BLaER1 (cell line): ENCODE data around the gene POLR1G.
A peak's percentile ranks its signal among the peaks of the same experiment; 100 is the strongest.

Source experiments
- H3K27ac ChIP-seq: shearing (Covaris generic); formaldehyde crosslinking; 2 replicates; pipeline ENCODE4 v1.8.1; 2022
- H3K27me3 ChIP-seq: shearing (Covaris generic); formaldehyde crosslinking; 2 replicates; pipeline ENCODE4 v1.8.1; 2022
- H3K36me3 ChIP-seq: shearing (Covaris generic); formaldehyde crosslinking; 2 replicates; pipeline ENCODE4 v1.8.1; 2022
- H3K4me1 ChIP-seq: shearing (Covaris generic); formaldehyde crosslinking; 2 replicates; pipeline ENCODE4 v1.8.1; 2022
- H3K4me2 ChIP-seq: shearing (Covaris generic); formaldehyde crosslinking; 2 replicates; pipeline ENCODE4 v1.8.1; 2022
- H3K4me3 ChIP-seq: shearing (Covaris generic); formaldehyde crosslinking; 2 replicates; pipeline ENCODE4 v1.8.1; 2022
- H3K9ac ChIP-seq: shearing (Covaris generic); formaldehyde crosslinking; 2 replicates; pipeline ENCODE4 v1.8.1; 2022
- H3K9me3 ChIP-seq: shearing (Covaris generic); formaldehyde crosslinking; 2 replicates; pipeline ENCODE4 v1.8.1; 2022
- H4K20me1 ChIP-seq: shearing (Covaris generic); formaldehyde crosslinking; 2 replicates; pipeline ENCODE4 v1.8.1; 2022
- Cebpa-rat ChIP-seq: shearing (Covaris generic); IDR thresholded peaks from 2 replicates; pipeline ENCODE4 v1.8.1; 2022

The POLR1G gene

DNA sequence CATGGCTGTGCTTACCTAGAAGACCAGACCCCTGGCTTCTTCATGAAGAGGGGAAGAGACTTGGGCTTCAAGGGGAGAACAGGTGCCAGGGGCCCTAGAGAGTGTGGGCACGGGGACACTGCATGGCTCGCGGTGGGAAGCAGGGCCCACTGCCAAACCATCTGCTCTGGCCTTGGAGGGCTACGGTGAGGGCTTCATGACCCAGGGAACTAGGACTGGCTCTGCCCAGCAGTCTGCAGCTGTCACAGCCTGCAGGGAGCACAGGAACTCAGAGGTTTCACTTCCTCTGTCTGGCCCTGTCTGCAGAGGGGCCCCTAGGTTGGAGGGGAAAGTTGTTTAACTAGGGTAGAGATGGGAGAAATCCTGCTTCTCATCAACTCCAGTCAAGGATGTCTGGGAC is 13.0 kb downstream of the POLR1G start:
- peak overlapping the region; percentile 68 for H3K9ac ChIP-seq
- no peaks in the 10 kb centered on the region for H3K27me3 ChIP-seq
- peaks cover 16% of the 10 kb centered on the region for H4K20me1 ChIP-seq
- no peak for TF ChIP-seq Cebpa-rat
- H3K4me3 ChIP-seq = peak overlapping the region; percentile 50
- H3K36me3 ChIP-seq = peaks cover 48% of the 10 kb centered on the region
- H3K9me3 ChIP-seq = no peaks in the 10 kb centered on the region
- H3K4me1 ChIP-seq = peaks cover 96% of the 10 kb centered on the region
- H3K4me2 ChIP-seq = peak overlapping the region; percentile 93
- H3K27ac ChIP-seq = peak overlapping the region; percentile 86

DNA sequence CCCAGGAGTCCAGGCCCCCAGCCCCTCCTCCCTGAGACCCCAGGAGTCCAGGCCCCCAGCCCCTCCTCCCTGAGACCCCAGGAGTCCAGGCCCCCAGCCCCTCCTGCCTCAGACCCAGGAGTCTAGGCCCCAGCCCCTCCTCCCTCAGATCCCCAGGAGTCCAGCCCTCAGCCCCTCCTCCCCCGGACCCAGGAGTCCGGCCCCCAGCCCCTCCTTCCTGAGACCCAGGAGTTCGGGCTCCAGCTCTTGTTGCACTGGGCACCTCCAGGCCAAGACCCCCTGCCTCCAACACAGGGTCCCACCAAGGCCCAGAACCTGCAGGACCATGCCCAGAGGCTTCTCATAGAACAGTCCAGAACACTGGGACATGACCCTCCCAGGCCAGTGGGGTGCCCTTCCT is 13.5 kb downstream of the POLR1G start:
- H3K36me3 ChIP-seq = peaks cover 43% of the 10 kb centered on the region
- H3K9ac ChIP-seq = peak overlapping the region; percentile 65

DNA sequence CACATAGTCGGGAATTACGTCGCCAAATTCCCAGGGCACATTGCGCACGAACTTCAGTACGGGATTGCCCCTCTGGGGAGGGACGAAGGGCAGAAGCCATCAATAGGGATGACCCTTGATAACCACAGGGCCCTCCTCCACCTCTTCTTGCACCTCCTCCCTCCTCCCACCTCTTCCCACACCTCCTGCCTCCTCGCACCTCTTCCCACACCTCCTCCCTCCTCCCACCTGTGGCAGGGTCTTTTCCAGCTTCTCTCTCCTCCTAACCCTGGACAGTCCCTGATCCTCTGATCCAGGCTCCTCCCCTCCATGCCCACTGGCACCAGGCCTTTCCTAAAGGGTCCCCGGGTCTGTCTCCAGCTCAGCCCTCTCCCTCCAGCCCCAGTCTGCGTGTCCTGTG is 13.9 kb downstream of the POLR1G start:
- Histone ChIP-seq H3K9me3 (no peaks in the 10 kb centered on the region), H3K36me3 (peaks cover 41% of the 10 kb centered on the region), H3K4me1 (peaks cover 96% of the 10 kb centered on the region), H4K20me1 (peaks cover 16% of the 10 kb centered on the region), H3K27ac (peak overlapping the region; percentile 86), H3K9ac (peak overlapping the region; percentile 65), H3K27me3 (no peaks in the 10 kb centered on the region), H3K4me3 (peak overlapping the region; percentile 50; the same call in 1 of the 2 replicates), H3K4me2 (peak overlapping the region; percentile 93)
- TF ChIP-seq Cebpa-rat = no peak

More for the DNA sequence above, 13.5 kb downstream of the POLR1G start:
- Histone ChIP-seq H3K4me2 (peak overlapping the region; percentile 93), H4K20me1 (peaks cover 16% of the 10 kb centered on the region), H3K9me3 (no peaks in the 10 kb centered on the region), H3K27me3 (no peaks in the 10 kb centered on the region), H3K4me1 (peaks cover 96% of the 10 kb centered on the region), H3K27ac (peak overlapping the region; percentile 86), H3K4me3 (peak overlapping the region; percentile 50; the same call in 1 of the 2 replicates)
- TF ChIP-seq Cebpa-rat = no peak

DNA sequence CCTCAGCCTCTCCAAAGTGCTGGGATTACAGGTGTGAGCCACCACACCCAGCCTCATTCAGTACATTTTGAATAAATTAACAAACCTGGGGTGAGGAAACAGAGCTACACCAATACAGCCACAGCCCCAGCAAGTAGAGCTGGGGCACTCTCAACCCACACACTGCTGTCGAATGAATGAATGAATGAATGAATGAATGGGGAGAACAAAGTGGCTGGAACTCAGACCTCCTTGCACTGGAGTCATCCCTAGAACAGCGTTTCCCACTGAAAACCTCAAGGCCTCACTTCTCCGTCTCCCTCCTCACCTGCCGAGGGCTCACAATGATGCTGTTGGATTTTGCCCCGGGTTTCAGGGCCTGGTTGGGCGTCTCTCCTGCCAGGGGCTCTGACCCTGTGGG is 14.4 kb downstream of the POLR1G start:
- Histone ChIP-seq H3K27ac (peak overlapping the region; percentile 86), H4K20me1 (peaks cover 16% of the 10 kb centered on the region), H3K9ac (peak overlapping the region; percentile 65; the same call in 1 of the 2 replicates), H3K27me3 (no peaks in the 10 kb centered on the region), H3K4me1 (peaks cover 93% of the 10 kb centered on the region), H3K36me3 (peaks cover 36% of the 10 kb centered on the region), H3K4me2 (peak overlapping the region; percentile 93), H3K4me3 (no peak overlapping the region), H3K9me3 (no peaks in the 10 kb centered on the region)
- TF ChIP-seq Cebpa-rat = no peak

DNA sequence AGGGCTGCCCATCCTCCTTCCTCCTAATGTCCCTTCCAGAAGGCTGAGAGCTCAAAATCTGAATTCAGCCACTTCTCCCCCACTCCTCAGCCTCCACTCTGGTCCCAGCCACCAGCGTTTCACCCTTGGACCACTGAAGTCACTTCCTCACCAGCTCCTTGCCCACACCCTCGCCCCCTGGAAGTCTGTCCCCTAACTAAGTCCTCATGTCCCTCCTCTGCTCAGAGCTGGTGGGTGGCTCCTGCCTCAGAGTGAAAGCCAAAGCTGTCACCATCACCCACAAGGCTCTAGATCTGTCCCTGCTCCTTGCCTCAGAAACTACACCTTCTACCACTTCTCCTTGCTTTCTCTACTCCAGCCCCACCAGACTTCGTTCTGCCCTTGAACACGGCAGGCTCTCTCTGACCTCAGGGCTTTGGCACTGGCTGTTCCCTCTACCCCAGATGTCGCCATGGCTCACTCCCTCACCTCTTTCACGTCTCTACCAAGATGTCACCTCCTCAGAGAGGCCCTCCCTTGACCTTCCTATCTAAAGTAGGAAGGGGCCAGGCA is 15.6 kb downstream of the POLR1G start:
- Histone ChIP-seq H4K20me1 (peaks cover 16% of the 10 kb centered on the region), H3K27ac (peak overlapping the region; percentile 94)
- no peak for TF ChIP-seq Cebpa-rat

DNA sequence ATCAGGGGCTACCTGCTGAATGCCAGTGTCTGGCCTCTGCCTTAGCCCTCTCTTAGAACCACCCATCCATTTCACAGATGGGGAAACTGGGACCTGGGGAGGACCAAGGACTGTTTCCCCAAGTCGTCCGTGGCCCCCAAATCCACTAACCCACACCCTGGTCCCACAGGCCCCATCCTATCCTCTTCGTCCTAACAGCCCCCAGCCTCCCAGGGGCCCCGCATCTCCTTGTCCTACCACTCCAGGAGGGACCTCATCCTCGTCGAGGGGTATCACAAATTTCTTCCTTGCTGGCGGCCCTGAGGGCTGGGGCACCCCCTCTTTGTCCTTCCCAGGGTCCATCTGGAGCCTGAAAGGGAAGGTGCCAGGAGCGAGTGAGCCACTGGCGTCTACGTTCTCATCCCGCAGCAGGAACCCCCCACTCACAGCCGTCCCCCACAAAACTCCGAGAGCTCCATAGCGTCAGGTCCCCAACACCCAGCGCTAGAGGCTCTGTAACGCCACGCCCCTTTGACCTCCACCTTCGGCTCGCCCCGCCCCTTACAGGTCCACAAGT is 16.7 kb downstream of the POLR1G start:
- no peak for TF ChIP-seq Cebpa-rat
- peak overlapping the region; percentile 94 for H3K27ac ChIP-seq
- peaks cover 14% of the 10 kb centered on the region for H3K36me3 ChIP-seq
- H3K9ac ChIP-seq = peak overlapping the region; percentile 86
- peak overlapping the region; percentile 76 for H3K4me3 ChIP-seq
- peak overlapping the region; percentile 97 for H3K4me2 ChIP-seq
- no peaks in the 10 kb centered on the region; the same call in 1 of the 2 replicates for H3K27me3 ChIP-seq
- peaks cover 80% of the 10 kb centered on the region for H3K4me1 ChIP-seq
- H4K20me1 ChIP-seq = peaks cover 16% of the 10 kb centered on the region
- H3K9me3 ChIP-seq = no peaks in the 10 kb centered on the region

More for the DNA sequence above, 15.6 kb downstream of the POLR1G start:
- no peaks in the 10 kb centered on the region for H3K27me3 ChIP-seq
- H3K4me1 ChIP-seq = peaks cover 81% of the 10 kb centered on the region
- no peaks in the 10 kb centered on the region for H3K9me3 ChIP-seq
- 0 out of 2 replicates have a peak overlapping the region, but pooled peaks have one; percentile 17 for H3K9ac ChIP-seq
- H3K4me2 ChIP-seq = peak overlapping the region; percentile 97
- peaks cover 25% of the 10 kb centered on the region for H3K36me3 ChIP-seq
- H3K4me3 ChIP-seq = peak overlapping the region; percentile 76; the same call in 1 of the 2 replicates

DNA sequence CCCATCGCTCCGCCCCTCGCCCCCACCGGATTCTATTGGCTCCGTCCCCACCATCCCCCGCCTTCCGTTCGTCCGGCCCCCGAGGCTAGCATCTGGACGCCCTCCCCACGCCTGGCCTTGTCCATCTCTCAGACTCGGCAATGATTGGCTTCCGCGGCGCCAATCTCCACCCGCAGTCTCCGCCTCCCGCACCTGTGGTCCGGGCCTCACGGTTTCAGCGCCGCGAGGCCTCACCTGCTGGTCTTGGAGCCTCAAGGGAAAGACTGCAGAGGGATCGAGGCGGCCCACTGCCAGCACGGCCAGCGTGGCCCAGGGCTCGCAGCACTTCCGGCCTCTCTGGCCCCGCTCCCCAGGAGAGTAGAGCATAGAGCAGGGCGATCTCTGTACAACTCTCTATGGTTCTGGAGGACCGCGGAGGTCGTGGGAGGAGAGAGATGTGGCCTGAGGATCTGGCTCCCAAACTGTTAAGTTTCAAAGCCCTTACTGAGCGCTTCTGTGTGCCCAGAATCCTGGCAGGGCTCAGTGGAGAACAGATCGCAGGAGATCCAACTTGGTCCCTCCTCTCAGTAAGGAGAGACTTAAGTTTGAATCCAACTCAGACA is 17.2 kb downstream of the POLR1G start, which contains the start of gene ERCC1:
TSS of gene ERCC1 (minus strand) at position 329 of the 602 bp plus-strand sequence. CDS start 543 bp downstream, outside the sequence.
- H4K20me1 ChIP-seq = peaks cover 16% of the 10 kb centered on the region
- TF ChIP-seq Cebpa-rat = no peak
- peak within 1 kb of the TSS; percentile 94 for H3K27ac ChIP-seq
- peaks cover 14% of the 10 kb centered on the region for H3K36me3 ChIP-seq
- H3K4me2 ChIP-seq = peak within 1 kb of the TSS; percentile 97
- peak within 1 kb of the TSS; percentile 86 for H3K9ac ChIP-seq
- peaks cover 79% of the 10 kb centered on the region for H3K4me1 ChIP-seq
- H3K27me3 ChIP-seq = peaks cover under 1% of the 10 kb centered on the region; the same call in 1 of the 2 replicates
- peak within 1 kb of the TSS; percentile 76 for H3K4me3 ChIP-seq
- H3K9me3 ChIP-seq = no peaks in the 10 kb centered on the region

DNA sequence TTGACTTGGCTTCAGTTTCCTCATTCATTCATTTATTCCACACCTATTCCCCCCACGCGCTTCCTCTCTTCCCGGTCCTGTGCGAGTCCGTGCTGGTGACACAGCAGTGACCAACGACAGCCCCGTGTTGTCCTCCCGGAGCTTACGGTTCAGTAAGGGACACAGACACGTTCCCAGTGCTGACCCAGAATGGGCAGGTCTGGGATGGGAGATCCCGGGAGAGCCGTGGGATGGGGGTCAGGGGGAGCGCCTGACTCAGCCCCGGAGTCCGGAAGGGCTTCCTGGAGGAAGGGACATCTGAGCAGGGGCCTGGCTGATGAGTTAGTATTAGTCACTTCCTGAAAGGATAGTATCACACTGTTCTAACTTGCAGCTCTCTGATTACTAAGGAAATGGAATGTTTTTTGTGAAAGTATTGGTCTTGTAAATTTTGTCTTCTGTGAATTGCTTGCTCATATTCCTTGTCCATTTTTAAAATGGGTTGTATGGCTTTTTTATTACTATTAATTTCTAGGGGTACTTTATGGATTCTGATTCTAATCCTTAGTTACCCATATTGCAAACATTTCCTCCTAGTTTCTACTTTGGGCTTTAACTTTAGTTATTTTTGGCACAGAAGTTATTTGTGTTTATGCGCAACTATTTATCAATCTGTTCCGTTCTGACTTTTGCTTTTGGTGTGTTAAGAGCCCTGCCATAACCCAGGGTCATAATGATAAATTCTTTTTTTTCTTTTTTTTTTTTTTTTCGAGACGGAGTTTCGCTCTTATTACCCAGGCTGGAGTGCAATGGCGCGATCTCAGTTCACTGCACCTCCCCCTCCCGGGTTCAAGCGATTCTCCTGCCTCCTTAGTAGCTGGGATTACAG is 18.0 kb downstream of the POLR1G start:
- H3K36me3 ChIP-seq = peaks cover 14% of the 10 kb centered on the region
- 0 out of 2 replicates have a peak, but pooled peaks cover 10% of the 10 kb centered on the region for H4K20me1 ChIP-seq
- H3K4me3 ChIP-seq = peak overlapping the region; percentile 76
- TF ChIP-seq Cebpa-rat = no peak
- peaks cover 77% of the 10 kb centered on the region for H3K4me1 ChIP-seq
- H3K27ac ChIP-seq = peak overlapping the region; percentile 94
- no peaks in the 10 kb centered on the region for H3K9me3 ChIP-seq
- peaks cover 3% of the 10 kb centered on the region; the same call in 1 of the 2 replicates for H3K27me3 ChIP-seq
- H3K4me2 ChIP-seq = peak overlapping the region; percentile 97
- peak overlapping the region; percentile 86 for H3K9ac ChIP-seq
